Lower leg skin (tissue), 4 donors: ENCODE data around the gene HHIP. TPM values are rescaled to one million over a fixed set of nuclear protein-coding genes. Genes with fewer than 3 reads are reported as not detected.

Experiments
- DNase-seq, 2 donors: peaks; one replicate each; pipeline ENCODE4 v3.0.0-alpha.2; 2019; ENCODE audit warnings: low spot score in 2 of 2
- H3K4me3 ChIP-seq: fragments of 200-600 bp; sonication (generic); 2 replicates; pipeline ENCODE4 v1.5.1; 2017; ENCODE audit warnings: mild to moderate bottlenecking, low read depth; ENCODE audit not compliant: poor library complexity, severe bottlenecking
- POLR2A ChIP-seq, 2 donors: fragments of 450-650 bp; IDR thresholded peaks; one replicate each; pipeline ENCODE4 v1.6.1; 2016 to 2017; ENCODE audit warnings: antibody characterized with exemption in 2 of 2, mild to moderate bottlenecking in 1 of 2, moderate library complexity in 1 of 2
- WGBS, 2 donors: methylation state at CpG; one replicate each; pipeline ENCODE4 v1.1.5; 2018; 5-methylcytosine and 5-hydroxymethylcytosine counted together
- intact Hi-C: fragments of 100-400 bp; cut with DNase I; formaldehyde crosslinking; loops from one replicate; pipeline ENCODE4 v1.15.0; 2023; ENCODE audit warnings: low total_unique reads
- total RNA-seq, 4 donors: library from RNA; depleted of rRNA; stranded (reverse); fragments of >200 nt; gene quantifications; one replicate each; pipeline ENCODE4 v1.1.0, GENCODE V29; 2016
- TF ChIP-seq, protein P1 (sequence below), 3 donors: fragments of 450-650 bp; IDR thresholded peaks; one replicate each; pipeline ENCODE4 v1.5.1; 2016; ENCODE audit warnings: antibody characterized with exemption in 3 of 3, mild to moderate bottlenecking in 3 of 3, moderate library complexity in 2 of 3

Gene HHIP
- total RNA-seq, 4 donors from 2014 or later = 0.03 to 0.04 TPM; not detected in 2

DNA sequence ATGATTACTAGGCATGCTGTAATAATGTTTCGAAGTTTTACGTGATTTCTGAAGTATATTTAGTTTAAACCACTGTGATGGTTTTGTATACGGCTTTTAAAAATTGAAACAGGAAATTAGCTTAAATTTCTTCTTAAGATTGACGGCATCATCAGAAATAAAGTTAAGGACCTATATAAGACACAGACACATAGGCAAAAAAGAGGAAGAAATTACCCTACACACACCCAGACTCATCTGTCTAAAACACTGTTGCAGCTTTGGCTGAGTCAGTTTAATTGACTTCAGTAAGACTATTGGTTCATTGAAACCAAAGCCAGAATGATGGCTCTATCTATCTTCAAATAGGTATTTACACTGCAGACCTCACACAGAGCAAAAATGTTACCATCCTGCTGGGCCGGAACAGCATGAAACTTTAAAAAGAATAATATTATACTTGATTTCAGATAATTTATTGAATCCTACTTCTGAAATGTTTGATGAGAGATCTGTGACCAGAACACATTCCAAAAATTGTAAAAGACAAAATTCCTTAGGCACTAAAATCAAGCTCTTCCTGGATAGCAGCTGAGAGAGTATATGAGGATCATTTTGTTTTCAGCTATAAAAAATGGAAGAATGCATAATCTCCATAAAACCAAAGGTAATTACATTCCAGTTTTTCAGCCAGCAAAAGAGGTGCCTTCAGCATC, 4.5 kb downstream of the HHIP start:
- H3K4me3 ChIP-seq = no peak overlapping the region
- no peak for DNase-seq
- intact Hi-C loops = no loop called here
- 84 to 89% methylated on average over 5 of the region's 5 CpGs for WGBS, 2 donors
- TF ChIP-seq POLR2A (IDR thresholded peaks at IDR 0.05) = no peak
- TF ChIP-seq, protein P1, sequence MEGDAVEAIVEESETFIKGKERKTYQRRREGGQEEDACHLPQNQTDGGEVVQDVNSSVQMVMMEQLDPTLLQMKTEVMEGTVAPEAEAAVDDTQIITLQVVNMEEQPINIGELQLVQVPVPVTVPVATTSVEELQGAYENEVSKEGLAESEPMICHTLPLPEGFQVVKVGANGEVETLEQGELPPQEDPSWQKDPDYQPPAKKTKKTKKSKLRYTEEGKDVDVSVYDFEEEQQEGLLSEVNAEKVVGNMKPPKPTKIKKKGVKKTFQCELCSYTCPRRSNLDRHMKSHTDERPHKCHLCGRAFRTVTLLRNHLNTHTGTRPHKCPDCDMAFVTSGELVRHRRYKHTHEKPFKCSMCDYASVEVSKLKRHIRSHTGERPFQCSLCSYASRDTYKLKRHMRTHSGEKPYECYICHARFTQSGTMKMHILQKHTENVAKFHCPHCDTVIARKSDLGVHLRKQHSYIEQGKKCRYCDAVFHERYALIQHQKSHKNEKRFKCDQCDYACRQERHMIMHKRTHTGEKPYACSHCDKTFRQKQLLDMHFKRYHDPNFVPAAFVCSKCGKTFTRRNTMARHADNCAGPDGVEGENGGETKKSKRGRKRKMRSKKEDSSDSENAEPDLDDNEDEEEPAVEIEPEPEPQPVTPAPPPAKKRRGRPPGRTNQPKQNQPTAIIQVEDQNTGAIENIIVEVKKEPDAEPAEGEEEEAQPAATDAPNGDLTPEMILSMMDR (IDR thresholded peaks at IDR 0.05) = no peak

- no peak for DNase-seq
- intact Hi-C loops = no loop called here
- 87 to 89% methylated on average over 4 of the region's 4 CpGs for whole genome bisulfite sequencing, 2 donors
- no peak overlapping the region for H3K4me3 ChIP-seq
- TF ChIP-seq, protein P1 (IDR thresholded peaks at IDR 0.05) = no peak
- no peak for TF ChIP-seq POLR2A (IDR thresholded peaks at IDR 0.05)
Measured at GRCh38 chr4:144653781-144654545, 8.0 kb downstream of the HHIP start.

- WGBS, 2 donors = 92 to 96% methylated on average over 2 of the region's 2 CpGs
- TF ChIP-seq, protein P1 (IDR thresholded peaks at IDR 0.05) = no peak
- TF ChIP-seq POLR2A (IDR thresholded peaks at IDR 0.05) = no peak
- no peak overlapping the region for H3K4me3 ChIP-seq
- no peak for DNase-seq
- intact Hi-C loops = no loop called here
Measured at GRCh38 chr4:144655491-144655890, 9.5 kb downstream of the HHIP start.

GRCh38 chr4:144656850-144657249, 10.9 kb downstream of the HHIP start:
- TF ChIP-seq, protein P1 (IDR thresholded peaks at IDR 0.05) = no peak
- TF ChIP-seq POLR2A (IDR thresholded peaks at IDR 0.05) = no peak
- DNase-seq = no peak
- 24 to 29% methylated on average over 2 of the region's 2 CpGs for WGBS, 2 donors
- intact Hi-C loops = no loop called here
- no peak overlapping the region for H3K4me3 ChIP-seq

DNA sequence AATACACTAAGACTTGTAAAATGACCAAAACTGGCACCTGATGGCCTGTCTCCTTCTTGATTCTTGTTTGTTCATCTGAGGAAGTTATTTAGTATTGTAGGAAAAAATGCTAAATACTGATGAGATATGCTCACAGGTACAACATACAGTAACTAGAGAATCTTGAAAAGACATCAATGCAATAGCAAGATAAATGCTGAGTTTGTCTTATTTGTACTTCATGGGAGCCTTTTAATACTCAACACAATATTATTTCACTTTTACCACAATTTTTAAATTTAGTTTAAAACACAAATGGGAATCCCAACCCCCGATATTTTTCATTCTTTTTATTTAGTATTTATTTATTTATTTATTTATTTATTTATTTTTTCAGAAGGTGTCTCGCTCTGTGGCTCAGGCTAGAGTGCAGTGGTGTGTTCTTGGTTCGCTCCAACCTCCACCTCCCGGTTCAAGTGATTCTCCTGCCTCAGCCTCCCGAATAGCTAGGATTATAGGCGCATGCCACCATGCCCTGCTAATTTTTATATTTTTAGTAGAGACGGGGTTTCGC, 12.1 kb downstream of the HHIP start:
- WGBS, 2 donors = 97 to 98% methylated on average over 8 of the region's 8 CpGs
- H3K4me3 ChIP-seq = no peak overlapping the region
- DNase-seq = no peak
- intact Hi-C loops = no loop called here
- TF ChIP-seq POLR2A (IDR thresholded peaks at IDR 0.05) = no peak
- TF ChIP-seq, protein P1 (IDR thresholded peaks at IDR 0.05) = no peak
